Fibroblast of the aortic adventitia (primary cell): ENCODE data around the gene SERPINH1. TPM values are rescaled to one million over a fixed set of nuclear protein-coding genes. Genes with fewer than 3 reads are reported as not detected.

Experiments
- DNase-seq: peaks from one replicate; pipeline ENCODE4 v3.0.0-alpha.2; 2010; ENCODE audit warnings: low read depth
- H3K4me3 ChIP-seq: 2 replicates; pipeline ENCODE4 v1.5.1; 2011; ENCODE audit warnings: low read depth, mild to moderate bottlenecking, control low read depth, low read length, moderate library complexity
- total RNA-seq: library from RNA; depleted of rRNA; stranded (reverse); fragments of >200 nt; gene quantifications from 2 replicates; pipeline ENCODE4 v1.2.3, GENCODE V29; 2012; ENCODE audit warnings: low replicate concordance
- TF ChIP-seq, protein P1 (sequence below): IDR thresholded peaks from 2 replicates; pipeline ENCODE4 v1.5.1; 2011; ENCODE audit warnings: mild to moderate bottlenecking, low read length, control low read depth, inconsistent platforms; ENCODE audit not compliant: insufficient read depth

SERPINH1 gene
- total RNA-seq, 1 donor: 497 TPM

GRCh38 chr11:75518771-75519653, 43.0 kb upstream of the SERPINH1 start:
- TF ChIP-seq, protein P1, sequence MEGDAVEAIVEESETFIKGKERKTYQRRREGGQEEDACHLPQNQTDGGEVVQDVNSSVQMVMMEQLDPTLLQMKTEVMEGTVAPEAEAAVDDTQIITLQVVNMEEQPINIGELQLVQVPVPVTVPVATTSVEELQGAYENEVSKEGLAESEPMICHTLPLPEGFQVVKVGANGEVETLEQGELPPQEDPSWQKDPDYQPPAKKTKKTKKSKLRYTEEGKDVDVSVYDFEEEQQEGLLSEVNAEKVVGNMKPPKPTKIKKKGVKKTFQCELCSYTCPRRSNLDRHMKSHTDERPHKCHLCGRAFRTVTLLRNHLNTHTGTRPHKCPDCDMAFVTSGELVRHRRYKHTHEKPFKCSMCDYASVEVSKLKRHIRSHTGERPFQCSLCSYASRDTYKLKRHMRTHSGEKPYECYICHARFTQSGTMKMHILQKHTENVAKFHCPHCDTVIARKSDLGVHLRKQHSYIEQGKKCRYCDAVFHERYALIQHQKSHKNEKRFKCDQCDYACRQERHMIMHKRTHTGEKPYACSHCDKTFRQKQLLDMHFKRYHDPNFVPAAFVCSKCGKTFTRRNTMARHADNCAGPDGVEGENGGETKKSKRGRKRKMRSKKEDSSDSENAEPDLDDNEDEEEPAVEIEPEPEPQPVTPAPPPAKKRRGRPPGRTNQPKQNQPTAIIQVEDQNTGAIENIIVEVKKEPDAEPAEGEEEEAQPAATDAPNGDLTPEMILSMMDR: no peak
- DNase-seq: no peak

GRCh38 chr11:75520688-75521087, 41.4 kb upstream of the SERPINH1 start:
- DNase-seq: no peak
- TF ChIP-seq, protein P1: no peak

More at GRCh38 chr11:75518771-75519653, 43.0 kb upstream of the SERPINH1 start:
- no peak overlapping the region for H3K4me3 ChIP-seq

GRCh38 chr11:75522286-75523044, 39.6 kb upstream of the SERPINH1 start:
- TF ChIP-seq, protein P1: no peak
- H3K4me3 ChIP-seq: no peak overlapping the region
- no peak for DNase-seq

More at GRCh38 chr11:75520688-75521087, 41.4 kb upstream of the SERPINH1 start:
- no peak overlapping the region for H3K4me3 ChIP-seq

DNA sequence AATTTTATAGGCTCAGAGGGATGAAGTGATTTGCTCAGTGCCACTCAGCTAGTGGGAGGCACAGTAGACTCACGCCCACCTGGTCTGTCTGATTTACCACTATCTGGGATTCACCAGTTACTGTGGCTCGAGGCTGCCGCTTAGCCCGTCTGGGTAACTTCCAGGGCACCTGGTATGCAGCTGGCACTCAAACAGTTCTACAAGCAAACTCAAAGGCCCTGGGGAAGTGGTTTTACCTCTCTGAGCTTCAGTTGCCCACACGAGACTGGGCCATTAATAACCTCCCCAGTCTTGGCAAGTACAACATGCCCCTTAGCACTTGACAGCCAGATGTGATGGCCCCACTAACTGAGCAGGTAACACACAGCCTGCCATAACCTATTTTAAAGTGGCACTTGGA, 38.9 kb upstream of the SERPINH1 start:
- no peak overlapping the region for H3K4me3 ChIP-seq
- DNase-seq: no peak
- TF ChIP-seq, protein P1: no peak

DNA sequence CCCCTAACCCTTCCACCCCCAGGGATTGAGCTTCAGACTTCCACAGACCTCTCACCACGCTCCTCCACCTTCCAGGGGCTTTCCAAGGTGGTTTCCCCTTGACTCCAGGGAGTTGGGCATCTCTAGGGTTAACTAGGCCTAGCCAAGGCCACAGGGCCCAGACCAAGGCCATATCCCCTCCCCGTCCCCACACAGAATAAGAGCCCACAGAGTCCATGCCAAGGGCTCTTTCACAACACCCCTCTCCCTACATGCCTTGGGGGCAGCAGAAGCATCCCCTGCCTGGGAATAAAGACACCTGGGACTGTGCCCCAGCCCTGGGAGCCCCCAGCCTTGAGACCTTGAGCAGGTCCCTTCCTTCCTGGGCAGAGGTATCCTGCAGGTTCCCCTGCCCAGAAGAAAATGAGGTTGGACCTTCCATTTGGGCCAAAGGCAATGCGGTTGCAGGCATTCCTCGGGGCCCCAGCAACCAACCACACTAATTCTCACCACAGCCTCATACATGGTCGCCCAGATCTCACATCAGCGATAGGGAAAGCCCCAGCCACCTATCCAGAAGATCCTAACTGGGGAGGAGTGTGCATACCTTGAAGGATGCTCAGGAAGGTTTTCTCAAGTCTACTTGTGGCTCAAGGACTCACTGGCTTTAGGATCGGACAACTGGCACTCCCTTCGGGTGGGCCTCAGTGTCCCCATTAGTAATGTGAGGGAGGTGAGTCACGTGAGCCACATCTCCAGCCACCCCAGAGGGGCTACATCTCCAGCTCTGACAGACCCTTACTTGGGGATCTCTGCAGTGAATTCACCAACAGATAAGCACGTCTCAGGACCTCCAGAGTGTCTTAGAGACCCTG, 38.0 kb upstream of the SERPINH1 start:
- peak overlapping the region; percentile 88 for H3K4me3 ChIP-seq
- no peak for DNase-seq
- TF ChIP-seq, protein P1: no peak
